DOHH2 (cell line): ENCODE measurements around the gene IMPDH1.

Experiments
- H3F3A ChIP-seq: fragments of 200-600 bp; sonication (generic), shearing (Covaris generic); 2 replicates; pipeline ENCODE4 v1.6.0; 2016; ENCODE audit warnings: antibody characterized with exemption, mild to moderate bottlenecking; ENCODE audit not compliant: control insufficient read depth, insufficient read depth
- H3K27ac ChIP-seq: fragments of 200-600 bp; sonication (generic); 2 replicates; pipeline ENCODE4 v1.5.1; 2014; ENCODE audit warnings: low read depth, mild to moderate bottlenecking, low read length, moderate library complexity
- H3K27me3 ChIP-seq: fragments of 200-600 bp; sonication (generic); 2 replicates; pipeline ENCODE4 v1.6.1; 2014; ENCODE audit warnings: mild to moderate bottlenecking, low read length, mixed read lengths; ENCODE audit not compliant: control insufficient read depth
- H3K36me3 ChIP-seq: fragments of 200-600 bp; sonication (generic); 2 replicates; pipeline ENCODE4 v1.6.1; 2014; ENCODE audit warnings: mild to moderate bottlenecking, low read length, moderate library complexity, mixed read lengths; ENCODE audit not compliant: control insufficient read depth
- H3K4me1 ChIP-seq: fragments of 200-600 bp; sonication (generic); 2 replicates; pipeline ENCODE4 v1.6.1; 2014; ENCODE audit warnings: mild to moderate bottlenecking, low read length, mixed read lengths; ENCODE audit not compliant: control insufficient read depth
- H3K4me2 ChIP-seq: fragments of 200-600 bp; sonication (generic); 2 replicates; pipeline ENCODE4 v1.6.0; 2014; ENCODE audit warnings: mild to moderate bottlenecking, low read length, moderate library complexity
- H3K4me3 ChIP-seq: fragments of 200-600 bp; sonication (generic); 2 replicates; pipeline ENCODE4 v1.5.1; 2014; ENCODE audit warnings: mild to moderate bottlenecking, low read length, mixed read lengths
- H3K79me2 ChIP-seq: fragments of 200-600 bp; sonication (generic); 2 replicates; pipeline ENCODE4 v1.6.1; 2014; ENCODE audit warnings: mild to moderate bottlenecking, low read length, mixed read lengths; ENCODE audit not compliant: control insufficient read depth
- H3K9me2 ChIP-seq: fragments of 200-600 bp; sonication (generic); replicated peaks from 2 replicates; pipeline ENCODE4 v1.6.1; 2014; ENCODE audit warnings: mild to moderate bottlenecking, low read length, mixed read lengths; ENCODE audit not compliant: control insufficient read depth
- H3K9me3 ChIP-seq: fragments of 200-600 bp; sonication (generic); 2 replicates; pipeline ENCODE4 v1.6.1; 2014; ENCODE audit warnings: antibody characterized with exemption, low read length, mixed read lengths; ENCODE audit not compliant: control insufficient read depth, insufficient read depth
- H4K20me1 ChIP-seq: fragments of 200-600 bp; sonication (generic); 2 replicates; pipeline ENCODE4 v1.6.0; 2014; ENCODE audit warnings: low read depth, mild to moderate bottlenecking, antibody characterized with exemption, low read length, moderate library complexity; ENCODE audit not compliant: control insufficient read depth, insufficient read depth
- EZH2phosphoT487 ChIP-seq: fragments of 200-600 bp; sonication (generic); IDR thresholded peaks from 2 replicates; pipeline ENCODE4 v1.6.1; 2017; ENCODE audit warnings: borderline replicate concordance, mild to moderate bottlenecking, antibody characterized with exemption, low read length, moderate library complexity, mixed read lengths
- TF ChIP-seq, protein P1 (sequence below): fragments of 200-600 bp; sonication (generic); IDR thresholded peaks from one replicate; pipeline ENCODE4 v1.5.1; 2014; ENCODE audit warnings: antibody characterized with exemption, mild to moderate bottlenecking, low read depth, low read length; ENCODE audit not compliant: poor library complexity, severe bottlenecking

Gene IMPDH1

DNA sequence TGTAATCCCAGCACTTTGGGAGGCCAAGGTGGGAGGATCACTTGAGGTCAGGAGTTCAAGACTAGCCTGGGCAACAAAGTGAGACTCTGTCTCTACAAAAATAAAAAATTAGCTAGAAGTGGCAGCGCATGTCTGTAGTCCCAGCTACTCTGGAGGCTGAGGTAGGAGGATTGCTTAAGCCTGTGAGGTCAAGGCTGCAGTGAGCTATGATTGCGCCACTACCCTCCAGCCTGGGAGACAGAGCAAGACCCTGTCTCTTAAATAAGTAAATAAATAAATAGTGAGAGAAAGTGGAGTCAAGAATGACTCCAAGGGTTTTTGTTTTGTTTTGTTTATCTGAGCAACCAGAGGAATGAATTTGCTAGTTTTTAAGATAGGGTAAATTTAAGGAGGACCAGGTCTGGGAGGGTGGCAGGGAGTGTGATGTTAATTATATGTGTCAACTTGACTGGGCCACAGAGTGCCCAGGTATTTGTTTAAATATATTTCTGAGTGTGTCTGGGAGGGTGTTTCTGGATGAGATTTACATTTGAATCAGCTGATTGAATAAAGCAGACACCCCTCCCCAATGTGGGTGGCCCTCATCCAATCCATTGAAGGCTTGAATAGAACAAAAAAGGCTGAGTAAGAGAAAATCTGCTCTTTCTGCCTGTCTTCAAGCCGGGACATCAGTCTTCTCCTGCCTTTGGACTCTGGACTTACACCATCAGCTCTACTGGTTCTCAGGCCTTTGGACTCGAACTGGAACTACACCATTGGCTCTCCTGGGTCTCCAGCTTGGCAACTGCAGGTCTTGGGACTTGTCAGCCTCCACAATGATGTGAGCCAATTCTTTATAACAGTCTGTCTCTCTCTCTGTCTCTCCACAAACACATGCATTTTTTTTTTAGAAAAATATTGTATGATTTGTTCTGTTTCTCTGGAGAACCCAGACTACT is 23.5 kb downstream of the IMPDH1 start:
- no peak for TF ChIP-seq EZH2phosphoT487
- TF ChIP-seq, protein P1, sequence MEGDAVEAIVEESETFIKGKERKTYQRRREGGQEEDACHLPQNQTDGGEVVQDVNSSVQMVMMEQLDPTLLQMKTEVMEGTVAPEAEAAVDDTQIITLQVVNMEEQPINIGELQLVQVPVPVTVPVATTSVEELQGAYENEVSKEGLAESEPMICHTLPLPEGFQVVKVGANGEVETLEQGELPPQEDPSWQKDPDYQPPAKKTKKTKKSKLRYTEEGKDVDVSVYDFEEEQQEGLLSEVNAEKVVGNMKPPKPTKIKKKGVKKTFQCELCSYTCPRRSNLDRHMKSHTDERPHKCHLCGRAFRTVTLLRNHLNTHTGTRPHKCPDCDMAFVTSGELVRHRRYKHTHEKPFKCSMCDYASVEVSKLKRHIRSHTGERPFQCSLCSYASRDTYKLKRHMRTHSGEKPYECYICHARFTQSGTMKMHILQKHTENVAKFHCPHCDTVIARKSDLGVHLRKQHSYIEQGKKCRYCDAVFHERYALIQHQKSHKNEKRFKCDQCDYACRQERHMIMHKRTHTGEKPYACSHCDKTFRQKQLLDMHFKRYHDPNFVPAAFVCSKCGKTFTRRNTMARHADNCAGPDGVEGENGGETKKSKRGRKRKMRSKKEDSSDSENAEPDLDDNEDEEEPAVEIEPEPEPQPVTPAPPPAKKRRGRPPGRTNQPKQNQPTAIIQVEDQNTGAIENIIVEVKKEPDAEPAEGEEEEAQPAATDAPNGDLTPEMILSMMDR, result no peak
- H3K79me2 ChIP-seq, result no peaks in the 10 kb centered on the region
- no peak overlapping the region for H3K4me2 ChIP-seq
- H3K4me1 ChIP-seq, result peaks cover 14% of the 10 kb centered on the region
- no peaks in the 10 kb centered on the region for H3K9me2 ChIP-seq
- H4K20me1 ChIP-seq, result no peaks in the 10 kb centered on the region
- peaks cover 5% of the 10 kb centered on the region; the same call in 1 of the 2 replicates for H3F3A ChIP-seq
- H3K36me3 ChIP-seq, result no peaks in the 10 kb centered on the region
- peaks cover 10% of the 10 kb centered on the region for H3K27me3 ChIP-seq
- H3K9me3 ChIP-seq, result no peaks in the 10 kb centered on the region
- no peak overlapping the region for H3K4me3 ChIP-seq
- no peak overlapping the region for H3K27ac ChIP-seq

- Histone ChIP-seq H3K79me2 (no peaks in the 10 kb centered on the region), H3K27me3 (peaks cover 10% of the 10 kb centered on the region), H3F3A (no peaks in the 10 kb centered on the region), H3K4me1 (peaks cover 8% of the 10 kb centered on the region), H3K4me3 (no peak overlapping the region), H3K4me2 (no peak overlapping the region), H3K9me3 (no peaks in the 10 kb centered on the region), H4K20me1 (no peaks in the 10 kb centered on the region), H3K9me2 (no peaks in the 10 kb centered on the region), H3K27ac (no peak overlapping the region), H3K36me3 (no peaks in the 10 kb centered on the region)
- TF ChIP-seq, protein P1, result no peak
- TF ChIP-seq EZH2phosphoT487, result no peak
These were observed 25.1 kb downstream of the IMPDH1 start for GRCh38 chr7:128384726-128385125.

- Histone ChIP-seq H4K20me1 (no peaks in the 10 kb centered on the region), H3K36me3 (no peaks in the 10 kb centered on the region)
These were observed 26.0 kb downstream of the IMPDH1 start for GRCh38 chr7:128383776-128384175.

More at GRCh38 chr7:128383776-128384175, 26.0 kb downstream of the IMPDH1 start:
- H3K27ac ChIP-seq, result no peak overlapping the region
- TF ChIP-seq, protein P1, result no peak
- TF ChIP-seq EZH2phosphoT487, result no peak
- no peaks in the 10 kb centered on the region for H3K9me2 ChIP-seq
- no peaks in the 10 kb centered on the region for H3K9me3 ChIP-seq
- 0 out of 2 replicates have a peak, but pooled peaks cover 5% of the 10 kb centered on the region for H3K4me1 ChIP-seq
- no peak overlapping the region for H3K4me3 ChIP-seq
- H3K4me2 ChIP-seq, result no peak overlapping the region
- no peaks in the 10 kb centered on the region for H3F3A ChIP-seq
- H3K79me2 ChIP-seq, result no peaks in the 10 kb centered on the region
- peaks cover 9% of the 10 kb centered on the region for H3K27me3 ChIP-seq
